Fibroblast of peridontal ligament (primary cell): ENCODE results near the gene GLRA1.
"Not testable (repeated sequence)": the region's sequence is repeated elsewhere in the genome, so short reads cannot be mapped to it uniquely, and the experiment has no call there.

ENCODE experiments used
- DNase-seq: peaks from one replicate; pipeline ENCODE4 v3.0.0-alpha.2; 2010; ENCODE audit errors: extremely low read depth

Gene GLRA1

DNA sequence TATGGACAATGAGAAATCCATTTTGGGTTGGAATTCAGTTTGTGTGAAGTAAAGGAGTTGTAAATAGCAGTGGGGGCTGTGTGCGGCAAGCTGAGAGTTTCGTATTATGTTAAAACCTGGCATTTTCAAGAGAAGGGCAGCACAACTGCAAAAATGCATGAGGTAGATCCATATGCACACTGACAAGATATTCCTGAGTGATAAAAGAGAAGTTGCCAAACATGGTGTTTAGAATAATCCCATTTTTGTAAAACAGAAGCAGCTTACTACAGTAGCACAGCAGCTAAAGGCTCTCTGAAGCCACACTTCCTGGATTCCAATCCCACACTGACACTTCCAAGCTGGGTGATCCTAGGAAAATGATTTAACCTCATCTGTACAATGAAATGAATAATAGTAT lies 11.2 kb downstream of the GLRA1 start:
- DNase-seq, result no peak

GRCh38 chr5:151912360-151912759 lies 12.3 kb downstream of the GLRA1 start:
- DNase-seq, result no peak

DNA sequence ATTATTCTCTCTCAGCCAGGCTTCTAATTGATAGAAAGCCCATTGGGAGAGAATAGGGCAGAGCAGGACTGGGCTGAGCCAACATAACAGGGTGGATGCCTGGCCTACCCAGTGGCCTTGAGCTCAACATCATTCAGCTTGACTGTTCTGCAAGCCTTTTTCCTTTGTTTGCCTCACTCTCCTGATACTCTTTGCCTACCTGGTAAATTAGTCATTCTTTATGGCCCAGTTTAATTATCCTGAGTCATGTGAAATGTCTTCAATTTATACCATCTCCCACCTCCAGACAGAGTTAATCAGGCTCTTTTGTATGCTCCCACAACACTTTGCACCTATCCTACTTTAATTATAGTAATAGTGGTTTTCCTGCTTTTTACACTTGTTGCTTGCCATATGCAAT lies 13.6 kb downstream of the GLRA1 start:
- DNase-seq, result no peak

DNA sequence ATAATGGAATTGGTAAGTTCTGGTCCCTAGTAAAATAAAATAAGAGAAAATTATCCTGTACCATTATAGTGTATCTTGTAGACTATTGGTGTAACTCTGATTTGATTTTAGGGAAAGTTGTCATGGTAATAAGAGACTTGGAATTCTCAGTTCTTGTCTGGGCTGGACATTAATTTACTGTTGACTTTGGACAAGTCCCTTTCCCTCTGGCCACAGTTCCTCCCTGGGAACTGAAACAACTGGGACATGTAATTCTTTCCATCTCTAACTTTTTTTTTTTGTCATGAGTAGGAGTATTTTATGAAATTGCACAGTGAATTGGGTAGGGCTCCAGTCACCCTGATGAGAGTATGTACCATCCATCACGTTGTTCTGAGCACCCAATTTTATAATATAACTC lies 15.0 kb downstream of the GLRA1 start:
- DNase-seq, result no peak

DNA sequence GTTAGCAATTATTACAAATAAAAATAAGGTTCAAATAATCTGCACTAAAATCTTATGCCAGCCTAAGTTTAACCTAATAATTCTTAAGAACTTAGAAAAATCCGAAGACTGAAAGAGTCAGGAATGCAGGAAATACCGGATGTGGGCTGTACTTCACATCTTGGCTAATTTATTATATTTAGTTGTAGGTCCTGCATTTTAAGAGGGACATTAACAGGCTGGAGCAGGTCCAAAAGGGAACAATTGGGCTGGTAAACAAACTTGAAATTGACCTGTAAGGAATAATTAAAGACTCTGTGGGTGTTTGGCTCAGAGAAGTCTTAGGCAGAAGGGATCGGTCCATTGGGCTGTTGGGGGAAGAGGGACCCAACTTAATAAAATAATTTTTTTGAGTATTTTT lies 18.4 kb downstream of the GLRA1 start:
- DNase-seq, result no peak

DNA sequence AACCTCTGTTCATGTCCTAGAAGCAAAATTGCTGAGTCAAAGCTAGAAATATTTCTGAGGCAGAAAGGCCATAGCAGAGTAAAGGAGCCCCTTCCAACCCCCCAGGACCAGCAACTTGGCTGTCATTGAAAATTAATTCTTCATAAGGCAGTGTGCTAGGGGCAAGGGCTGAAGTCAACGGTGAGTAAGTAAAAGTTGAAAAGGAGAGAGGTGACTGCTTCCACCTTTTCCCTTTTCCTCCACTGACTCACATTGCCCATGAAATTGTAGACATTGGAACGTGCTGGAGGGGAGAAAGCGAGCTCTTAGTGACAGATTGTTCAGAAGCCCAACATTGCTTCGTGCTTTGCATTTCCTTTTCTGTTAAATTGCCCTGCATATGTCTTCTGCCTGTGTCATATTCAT lies 19.1 kb downstream of the GLRA1 start:
- no peak for DNase-seq

DNA sequence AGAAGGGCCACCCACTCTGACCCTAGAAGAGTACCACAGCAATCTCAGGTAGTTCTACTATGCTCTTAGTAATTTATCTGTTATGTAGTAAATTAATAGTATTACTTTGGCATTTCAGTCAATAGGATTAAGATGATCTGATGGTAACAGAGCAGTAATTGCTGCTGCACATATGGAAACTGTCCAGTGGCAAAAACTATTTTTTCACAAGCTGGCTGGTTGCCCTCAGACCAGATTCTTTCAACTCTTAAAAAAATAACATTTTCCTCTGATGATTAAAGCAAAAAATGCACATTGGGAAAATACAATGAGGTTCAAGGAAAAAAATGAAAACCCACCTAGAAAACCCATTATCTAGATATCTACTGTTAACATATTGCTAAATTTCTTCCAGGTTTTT lies 19.7 kb downstream of the GLRA1 start:
- no peak for DNase-seq

- no peak for DNase-seq
Observed at GRCh38 chr5:151904127-151904526, 20.5 kb downstream of the GLRA1 start.

GRCh38 chr5:151903243-151903653 lies 21.4 kb downstream of the GLRA1 start:
- no peak for DNase-seq

- no peak for DNase-seq
Observed at GRCh38 chr5:151902215-151902614, 22.4 kb downstream of the GLRA1 start.

DNA sequence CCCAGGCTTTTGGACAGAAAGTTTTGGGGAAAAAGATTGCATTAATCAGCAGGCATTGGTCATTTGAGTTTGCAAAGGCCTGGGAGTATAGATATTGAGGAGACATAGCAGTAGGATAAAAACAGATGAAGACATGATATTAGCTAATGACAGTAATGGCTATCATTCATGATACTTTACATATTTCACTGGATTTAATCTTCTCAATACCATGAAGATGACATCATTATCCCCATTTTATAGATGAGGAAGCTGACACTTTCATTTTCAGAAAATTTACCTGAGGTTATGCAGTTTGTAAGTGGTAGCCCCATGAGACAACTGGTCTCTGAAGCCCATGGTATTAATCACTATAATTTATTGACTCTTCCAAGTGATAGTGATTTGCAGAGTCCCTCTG lies 23.0 kb downstream of the GLRA1 start:
- no peak for DNase-seq

- no peak for DNase-seq
Observed at GRCh38 chr5:151900891-151901290, 23.8 kb downstream of the GLRA1 start.

DNA sequence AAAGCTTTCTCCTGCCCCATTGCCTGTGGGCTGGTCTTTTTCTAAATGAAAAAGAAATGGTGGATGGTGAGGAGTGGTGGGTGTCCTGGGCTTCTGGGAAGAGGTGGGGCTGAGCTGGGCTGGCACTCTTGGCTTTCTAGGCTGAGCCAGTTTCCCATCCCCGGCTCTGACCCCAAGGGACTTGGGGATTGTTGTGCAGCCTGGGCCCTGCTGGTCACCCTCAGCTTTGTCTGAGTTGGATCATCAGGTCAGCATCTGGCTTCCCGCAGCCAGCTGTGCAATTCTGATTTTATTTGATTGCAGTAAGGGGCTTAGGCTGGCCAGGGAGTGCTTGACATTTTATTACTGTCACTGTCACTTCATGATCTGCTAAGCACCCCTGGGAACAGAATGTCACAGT lies 25.3 kb downstream of the GLRA1 start:
- no peak for DNase-seq

- DNase-seq, result no peak
Observed at GRCh38 chr5:151897896-151898295, 26.8 kb downstream of the GLRA1 start.

- DNase-seq, result no peak
Observed at GRCh38 chr5:151897020-151897552, 27.6 kb downstream of the GLRA1 start.

GRCh38 chr5:151896031-151896691 lies 28.5 kb downstream of the GLRA1 start:
- peak; percentile 4 for DNase-seq

GRCh38 chr5:151895660-151896030 lies 29.0 kb downstream of the GLRA1 start:
- no peak for DNase-seq

DNA sequence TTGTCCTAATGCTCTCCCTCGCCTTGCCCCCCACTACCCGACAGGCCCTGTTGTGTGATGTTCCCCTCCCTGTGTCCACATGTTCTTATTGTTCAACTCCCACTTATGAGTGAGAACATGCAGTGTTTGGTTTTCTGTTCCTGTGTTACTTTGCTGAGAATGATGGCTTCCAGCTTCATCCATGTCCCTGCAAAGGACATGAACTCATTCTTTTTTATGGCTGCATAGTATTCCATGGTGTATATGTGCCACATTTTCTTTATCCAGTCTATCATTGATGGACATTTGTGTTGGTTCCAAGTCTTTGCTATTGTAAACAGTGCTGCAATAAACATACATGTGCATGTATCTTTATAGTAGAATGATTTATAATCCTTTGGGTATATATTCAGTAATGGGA lies 31.2 kb downstream of the GLRA1 start:
- not testable (repeated sequence) for DNase-seq

- DNase-seq, result no peak
Observed at GRCh38 chr5:151892393-151892792, 32.3 kb downstream of the GLRA1 start.

DNA sequence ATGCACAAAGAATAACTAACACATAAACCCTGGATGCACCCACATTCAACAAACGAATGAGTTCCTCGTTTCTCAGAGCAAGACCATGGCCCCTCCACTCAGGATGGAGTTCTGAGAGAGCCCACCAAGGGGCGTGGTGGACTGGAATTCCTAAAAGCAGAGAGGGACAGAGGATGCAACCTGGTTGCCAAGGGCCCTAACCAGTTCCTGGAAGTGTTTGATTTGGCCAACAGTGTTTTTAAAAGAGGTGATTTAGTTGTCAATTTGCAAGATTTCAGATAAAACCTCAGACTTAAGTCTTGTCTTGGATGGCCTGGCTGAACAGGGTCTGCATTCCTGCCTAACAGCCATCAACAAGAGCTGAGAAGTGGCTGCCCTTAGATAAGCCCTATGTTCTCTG lies 34.4 kb downstream of the GLRA1 start:
- DNase-seq, result no peak

DNA sequence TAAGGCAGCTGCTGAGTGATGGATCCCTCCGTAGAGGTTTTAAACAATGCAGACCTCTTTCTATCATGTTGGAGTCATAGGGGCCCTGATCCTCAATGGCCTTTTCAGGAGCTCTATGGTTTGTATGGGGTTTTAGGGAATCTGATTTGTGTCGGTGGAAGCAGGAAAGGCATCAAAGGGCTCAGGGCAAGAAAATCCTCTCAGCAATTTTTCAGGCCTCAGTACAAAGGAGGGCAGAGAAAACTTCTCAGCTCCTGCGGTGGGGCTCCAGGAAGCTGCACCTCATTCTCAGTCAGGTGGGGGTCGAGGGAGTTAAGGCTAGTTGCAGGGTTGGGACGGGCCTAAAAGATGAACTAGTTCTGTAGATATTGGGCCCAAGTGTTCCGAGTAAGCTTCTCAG lies 35.0 kb downstream of the GLRA1 start:
- no peak for DNase-seq

- DNase-seq, result no peak
Observed at GRCh38 chr5:151886546-151887275, 37.9 kb downstream of the GLRA1 start.

DNA sequence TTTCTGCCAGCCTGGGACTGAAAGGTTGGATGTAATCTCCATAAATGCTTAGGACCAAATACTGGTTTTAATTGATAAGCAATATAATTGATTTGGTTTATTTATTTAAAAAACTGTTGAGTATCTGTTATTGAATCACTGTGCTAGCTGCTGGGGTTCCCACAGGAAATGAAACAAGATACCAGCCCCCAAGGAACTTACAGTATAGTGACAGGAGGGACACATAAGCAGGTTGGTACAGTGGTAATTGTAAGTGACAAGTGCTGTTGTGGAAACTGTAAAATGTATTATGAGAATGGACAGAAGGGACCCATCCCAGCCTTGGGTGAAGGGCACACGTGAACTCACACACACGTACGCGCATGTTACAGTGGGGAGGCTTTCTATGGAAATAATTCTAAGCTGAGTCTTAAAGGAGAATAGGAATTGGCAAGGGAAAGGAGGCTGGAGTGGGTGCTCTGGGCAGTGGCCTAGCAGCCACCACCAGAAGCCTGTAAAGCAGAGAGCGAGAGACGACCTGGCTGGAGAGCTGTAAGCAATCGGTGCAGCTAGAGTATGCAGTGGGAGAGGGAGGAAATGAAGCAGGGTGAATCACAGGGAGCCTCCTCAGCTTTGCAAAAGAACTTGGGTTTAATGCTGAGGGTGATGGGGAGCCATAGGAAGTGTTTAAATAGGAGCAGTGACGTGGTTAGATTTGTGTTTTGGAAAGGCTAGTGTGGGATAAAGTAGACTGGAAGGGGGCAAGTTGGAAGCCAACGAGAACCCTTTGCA lies 39.3 kb downstream of the GLRA1 start:
- no peak for DNase-seq
